GM21423 (cell line): Measurements from ENCODE around the gene NAALADL2.
"Not testable (repeated sequence)": the region's sequence is repeated elsewhere in the genome, so short reads cannot be mapped to it uniquely, and the experiment has no call there.

Source experiments
- ATAC-seq: cut with Tn5 transposase; IDR thresholded peaks from one replicate; pipeline ENCODE4 v1.9.1; 2021; ENCODE audit warnings: mild to moderate bottlenecking, moderate library complexity; ENCODE audit not compliant: unreplicated experiment

NAALADL2 gene

GRCh38 chr3:175247629-175248028 lies 388.5 kb downstream of the NAALADL2 start:
- no peak for ATAC-seq

- no peak for ATAC-seq
Observed at GRCh38 chr3:175248832-175249231, 389.7 kb downstream of the NAALADL2 start.

- ATAC-seq = no peak
Observed at GRCh38 chr3:175255698-175256097, 396.6 kb downstream of the NAALADL2 start.

GRCh38 chr3:175257123-175257522 lies 398.0 kb downstream of the NAALADL2 start:
- no peak for ATAC-seq

- no peak for ATAC-seq
Observed at GRCh38 chr3:175258763-175259162, 399.6 kb downstream of the NAALADL2 start.

GRCh38 chr3:175260145-175260794 lies 401.1 kb downstream of the NAALADL2 start:
- ATAC-seq = no peak

GRCh38 chr3:175266478-175266877 lies 407.3 kb downstream of the NAALADL2 start:
- no peak for ATAC-seq

- no peak for ATAC-seq
Observed at GRCh38 chr3:175267121-175267531, 408.0 kb downstream of the NAALADL2 start.

GRCh38 chr3:175267561-175267960 lies 408.4 kb downstream of the NAALADL2 start:
- no peak for ATAC-seq

GRCh38 chr3:175269394-175269793 lies 410.3 kb downstream of the NAALADL2 start:
- ATAC-seq = no peak

GRCh38 chr3:175270198-175270837 lies 411.2 kb downstream of the NAALADL2 start:
- no peak for ATAC-seq

- ATAC-seq = no peak
Observed at GRCh38 chr3:175270866-175271265, 411.7 kb downstream of the NAALADL2 start.

- ATAC-seq = not testable (repeated sequence)
Observed at GRCh38 chr3:175271465-175271864, 412.3 kb downstream of the NAALADL2 start.

- no peak for ATAC-seq
Observed at GRCh38 chr3:175272392-175272791, 413.3 kb downstream of the NAALADL2 start.

- no peak for ATAC-seq
Observed at GRCh38 chr3:175273573-175273972, 414.4 kb downstream of the NAALADL2 start.

- ATAC-seq = peak; percentile 59
Observed at GRCh38 chr3:175274056-175274455, 414.9 kb downstream of the NAALADL2 start.

- peak; percentile 34 for ATAC-seq
Observed at GRCh38 chr3:175274474-175275218, 415.5 kb downstream of the NAALADL2 start.

GRCh38 chr3:175278680-175279079 lies 419.5 kb downstream of the NAALADL2 start:
- ATAC-seq = no peak

GRCh38 chr3:175279457-175279856 lies 420.3 kb downstream of the NAALADL2 start:
- no peak for ATAC-seq

GRCh38 chr3:175279911-175280310 lies 420.8 kb downstream of the NAALADL2 start:
- ATAC-seq = no peak

GRCh38 chr3:175287361-175287963 lies 428.3 kb downstream of the NAALADL2 start:
- peak; percentile 95 for ATAC-seq
